ENCODE data around the gene CANX.

CANX gene

DNA sequence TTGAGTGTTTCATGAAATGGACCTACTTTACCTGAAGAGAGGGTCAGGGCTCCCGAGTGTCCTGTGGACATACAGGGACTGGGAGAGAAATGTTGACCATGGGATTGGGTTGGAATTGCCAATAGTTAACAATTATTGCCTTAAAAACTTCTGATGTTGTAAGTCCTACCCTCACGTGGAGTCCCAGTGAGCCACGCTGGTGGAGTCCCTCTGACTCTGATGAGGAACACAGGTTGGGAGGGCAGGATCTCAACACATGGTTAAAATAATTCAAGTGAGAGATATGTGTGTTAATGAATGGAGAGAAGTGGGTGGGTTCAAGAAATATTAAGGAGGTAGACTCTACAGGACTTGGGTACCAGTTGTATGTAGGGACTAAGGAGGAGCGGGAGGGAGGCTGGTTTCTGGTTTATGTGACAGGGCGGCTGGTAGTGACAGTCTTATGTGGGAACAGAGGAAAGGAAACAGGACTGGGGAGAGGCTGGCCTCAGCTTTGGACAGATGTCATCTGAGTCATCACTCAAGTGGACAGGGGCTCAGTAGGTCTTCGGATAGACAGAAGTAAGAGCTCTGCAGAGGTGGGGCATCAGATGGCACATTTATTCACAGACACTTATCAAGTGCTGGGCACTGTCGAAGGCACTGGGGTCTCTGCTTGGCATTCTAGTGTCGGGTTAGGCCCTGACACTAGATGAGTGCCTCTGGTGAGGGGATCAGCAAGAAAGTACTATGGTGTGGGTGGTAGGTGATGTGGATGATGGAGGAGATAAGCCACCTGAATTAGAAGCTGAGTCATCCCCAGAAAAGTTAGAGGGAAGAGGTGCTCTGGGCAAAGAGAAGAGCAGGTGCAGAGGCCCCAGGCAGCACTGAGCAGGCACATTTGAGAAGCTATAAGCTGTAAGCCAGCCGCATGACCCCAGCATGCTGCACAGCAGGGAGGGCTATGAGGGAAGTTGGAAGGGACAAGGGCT, 61.1 kb downstream of the CANX start:
- DNase-seq: no peak

DNA sequence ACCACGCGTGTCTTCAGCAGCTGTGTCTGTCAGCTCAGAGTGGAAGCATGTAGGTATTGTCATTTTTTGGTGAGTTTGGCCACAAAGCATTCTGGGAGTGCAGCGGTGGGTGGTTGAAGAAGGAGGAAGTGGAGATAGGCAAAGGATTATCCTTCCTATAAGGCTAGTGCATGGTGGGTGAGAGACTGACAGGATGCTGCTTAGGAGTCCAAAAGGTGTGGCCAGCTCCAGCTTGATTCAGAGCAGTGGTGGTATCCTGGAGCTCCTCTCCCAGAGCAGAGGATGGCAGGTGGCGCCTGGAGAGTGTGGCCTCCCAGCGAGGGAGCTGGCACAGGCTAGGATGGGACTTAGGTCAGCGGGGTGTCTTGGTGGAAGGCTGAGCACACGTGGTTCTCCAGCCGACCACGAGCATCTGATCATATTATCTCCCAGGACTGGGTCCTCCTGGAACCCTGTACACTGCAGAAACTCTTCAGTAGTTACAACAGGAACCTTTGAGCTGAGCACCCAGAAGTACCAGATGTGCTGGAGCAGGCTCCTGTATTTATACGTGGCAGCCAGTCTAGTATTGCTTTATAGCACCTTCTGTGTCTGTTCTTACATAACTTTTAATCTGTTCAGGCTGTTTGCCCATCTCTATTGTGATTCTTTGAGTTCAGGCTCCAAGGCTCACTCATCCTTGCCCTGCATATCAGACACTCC, 63.5 kb downstream of the CANX start:
- peak; percentile 23 for DNase-seq

DNA sequence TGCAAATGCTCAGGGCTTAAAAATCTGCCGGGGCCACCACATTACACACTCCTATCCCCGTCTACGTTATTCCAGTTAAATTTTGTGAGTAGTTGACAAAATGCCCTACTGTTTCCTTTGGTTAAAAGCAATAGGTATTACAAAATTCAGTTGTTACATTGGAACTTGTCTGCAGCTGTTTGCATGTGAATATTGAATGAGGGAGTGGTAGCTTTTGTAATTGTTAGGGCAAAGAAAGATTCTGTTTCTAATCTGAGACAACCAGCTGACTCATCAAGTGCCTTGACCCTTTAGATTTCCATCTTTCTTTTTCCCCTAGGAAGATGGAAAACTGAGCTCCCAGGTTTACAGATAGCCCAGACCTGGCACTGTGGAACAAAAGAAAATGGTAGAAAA, 64.0 kb downstream of the CANX start:
- DNase-seq: no peak

DNA sequence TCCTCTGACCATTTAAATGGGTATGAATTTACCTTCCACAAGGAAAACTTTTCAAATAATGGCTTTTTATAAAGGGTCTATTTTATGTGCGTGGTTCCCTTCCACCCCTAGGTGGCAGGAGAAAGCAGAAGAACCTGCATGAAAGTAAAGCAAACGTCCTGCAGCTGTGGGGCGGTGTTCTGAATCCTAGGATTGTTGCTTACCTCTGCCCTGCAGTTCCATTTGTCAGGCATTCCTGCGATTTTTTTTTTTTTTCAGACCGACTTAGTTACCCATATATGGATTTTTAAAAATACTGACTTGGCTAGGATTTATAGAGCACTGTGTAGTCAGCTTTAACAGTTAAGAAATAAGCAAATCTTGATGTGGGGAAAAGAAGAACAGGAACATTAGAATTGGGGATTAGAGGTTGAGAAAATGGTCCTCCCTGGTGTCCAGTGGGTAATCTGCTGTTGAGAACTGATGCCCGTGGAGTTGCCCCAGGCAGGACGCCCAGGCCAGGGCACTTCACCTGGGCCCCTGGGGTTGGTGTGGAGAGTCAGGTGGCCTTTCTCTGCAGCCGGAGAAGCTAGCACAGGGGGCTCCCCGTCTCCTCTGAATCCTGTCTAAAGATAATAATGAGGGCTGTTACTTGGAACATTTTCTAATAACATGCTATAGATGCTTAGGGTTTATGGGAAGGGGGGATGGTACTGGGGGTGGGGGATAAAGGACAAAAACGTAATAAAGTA, 64.6 kb downstream of the CANX start:
- DNase-seq: peak; percentile 42

DNA sequence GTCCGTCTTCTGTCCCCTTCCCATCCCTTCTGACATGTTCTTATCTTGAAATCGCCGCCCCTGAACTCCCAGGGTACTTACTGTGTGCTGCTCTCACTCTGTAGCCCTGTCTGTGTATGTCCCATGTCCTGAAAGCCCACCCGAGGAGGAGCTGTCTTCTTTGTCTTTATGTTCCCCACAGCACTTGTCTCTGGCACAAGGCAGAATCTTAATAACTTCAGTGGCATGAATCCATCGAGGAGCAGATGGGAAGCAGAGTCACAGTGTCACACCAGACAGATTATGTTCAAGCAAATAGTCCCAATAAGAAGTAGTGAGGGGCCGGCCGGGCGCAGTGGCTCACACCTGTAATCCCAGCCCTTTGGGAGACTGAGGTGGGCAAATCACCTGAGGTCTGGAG, 65.3 kb downstream of the CANX start:
- no peak for DNase-seq

DNA sequence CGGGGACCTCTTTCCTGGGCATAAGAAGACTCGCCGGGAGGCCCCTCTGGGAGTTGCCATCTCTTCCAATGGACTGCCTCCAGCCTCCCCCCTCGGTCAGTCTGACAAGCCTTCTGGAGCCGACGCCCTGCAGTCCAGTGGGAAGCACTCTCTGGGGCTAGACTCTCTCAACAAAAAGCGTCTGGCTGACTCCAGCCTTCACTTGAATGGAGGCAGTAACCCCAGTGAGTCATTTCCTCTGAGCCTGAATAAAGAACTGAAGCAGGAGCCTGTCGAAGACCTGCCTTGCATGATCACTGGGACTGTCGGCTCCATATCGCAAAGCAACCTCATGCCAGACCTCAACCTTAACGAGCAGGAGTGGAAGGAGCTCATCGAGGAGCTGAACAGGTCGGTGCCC, 66.6 kb downstream of the CANX start:
- no peak for DNase-seq

DNA sequence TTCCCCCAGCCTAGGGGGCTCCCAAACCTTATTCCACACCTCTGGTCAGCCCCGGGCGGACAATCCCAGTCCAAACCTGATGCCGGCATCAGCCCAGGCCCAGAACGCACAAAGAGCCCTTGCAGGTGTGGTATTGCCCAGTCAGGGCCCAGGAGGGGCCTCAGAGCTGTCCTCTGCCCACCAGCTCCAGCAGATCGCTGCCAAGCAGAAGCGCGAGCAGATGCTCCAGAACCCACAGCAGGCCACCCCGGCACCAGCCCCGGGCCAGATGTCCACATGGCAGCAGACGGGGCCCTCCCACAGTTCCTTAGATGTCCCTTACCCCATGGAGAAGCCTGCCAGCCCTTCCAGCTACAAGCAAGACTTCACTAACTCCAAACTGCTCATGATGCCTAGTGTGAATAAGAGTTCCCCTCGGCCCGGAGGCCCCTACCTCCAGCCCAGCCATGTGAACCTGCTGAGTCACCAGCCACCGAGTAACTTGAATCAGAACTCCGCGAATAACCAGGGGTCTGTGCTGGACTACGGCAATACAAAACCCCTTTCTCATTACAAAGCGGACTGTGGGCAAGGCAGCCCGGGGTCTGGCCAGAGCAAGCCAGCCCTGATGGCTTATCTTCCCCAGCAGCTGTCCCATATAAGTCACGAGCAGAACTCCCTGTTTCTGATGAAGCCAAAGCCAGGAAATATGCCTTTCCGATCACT, 67.4 kb downstream of the CANX start:
- no peak for DNase-seq

DNA sequence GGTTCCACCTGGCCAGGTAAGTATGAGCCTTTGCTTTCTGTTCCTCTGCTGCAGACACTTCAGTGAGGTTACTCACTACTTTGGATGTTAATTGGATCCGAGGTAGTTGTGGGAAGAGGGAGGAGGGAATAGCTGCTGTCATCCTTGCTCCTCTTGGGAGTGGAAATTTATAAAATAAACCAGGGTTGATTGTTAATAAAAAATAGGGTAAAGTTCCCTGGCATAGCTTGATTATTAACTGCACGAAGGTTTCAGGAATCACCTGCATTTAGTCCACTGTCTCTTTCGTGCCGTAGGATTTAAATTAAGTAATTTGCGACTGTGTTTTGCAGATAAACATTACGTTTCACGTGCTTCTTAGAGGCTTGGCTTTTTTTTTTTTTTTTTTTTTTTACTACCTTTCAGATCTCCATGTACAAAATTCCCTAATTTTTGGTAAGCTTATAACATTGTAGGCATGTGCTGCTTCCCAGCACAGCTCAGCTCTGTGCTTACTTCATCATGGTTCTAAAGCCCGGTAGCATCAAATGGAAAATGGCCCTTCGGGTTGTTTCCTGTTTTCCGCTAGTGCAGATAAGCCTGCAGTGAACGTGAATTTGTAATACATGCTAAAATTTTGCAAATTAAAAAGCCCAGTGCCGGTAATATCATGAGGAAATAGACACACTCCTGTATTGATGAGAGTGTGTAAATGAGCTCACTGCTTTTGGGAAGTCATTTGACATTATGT, 68.1 kb downstream of the CANX start:
- DNase-seq: no peak

DNA sequence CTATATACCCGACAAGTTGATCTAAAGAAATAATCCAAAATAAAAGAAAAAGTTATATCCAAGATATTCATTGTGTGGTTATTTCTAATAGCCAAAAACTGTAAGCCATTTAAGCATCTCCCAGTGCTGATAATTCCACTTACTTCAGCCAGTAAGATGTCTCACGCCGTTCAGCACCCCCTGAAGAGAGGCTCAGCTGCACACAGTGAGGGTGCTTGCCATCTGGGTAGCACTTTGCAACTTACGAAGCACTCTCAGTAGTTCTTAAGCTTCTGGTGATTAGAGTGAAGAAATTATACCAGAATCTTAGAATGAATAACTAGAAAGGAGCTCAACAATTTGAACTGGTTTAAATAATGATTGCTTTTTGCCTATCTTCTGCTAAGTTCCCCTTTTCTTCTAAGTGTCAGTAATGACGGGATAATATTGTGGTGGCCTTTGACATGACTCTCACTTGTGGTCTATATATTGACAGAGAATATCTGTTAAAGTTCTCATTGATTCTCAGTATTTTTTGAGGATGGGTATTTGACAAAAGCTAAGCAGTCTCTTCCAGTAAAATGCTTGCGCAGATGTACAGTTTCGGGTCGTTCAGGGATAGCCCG, 68.8 kb downstream of the CANX start:
- DNase-seq: no peak

DNA sequence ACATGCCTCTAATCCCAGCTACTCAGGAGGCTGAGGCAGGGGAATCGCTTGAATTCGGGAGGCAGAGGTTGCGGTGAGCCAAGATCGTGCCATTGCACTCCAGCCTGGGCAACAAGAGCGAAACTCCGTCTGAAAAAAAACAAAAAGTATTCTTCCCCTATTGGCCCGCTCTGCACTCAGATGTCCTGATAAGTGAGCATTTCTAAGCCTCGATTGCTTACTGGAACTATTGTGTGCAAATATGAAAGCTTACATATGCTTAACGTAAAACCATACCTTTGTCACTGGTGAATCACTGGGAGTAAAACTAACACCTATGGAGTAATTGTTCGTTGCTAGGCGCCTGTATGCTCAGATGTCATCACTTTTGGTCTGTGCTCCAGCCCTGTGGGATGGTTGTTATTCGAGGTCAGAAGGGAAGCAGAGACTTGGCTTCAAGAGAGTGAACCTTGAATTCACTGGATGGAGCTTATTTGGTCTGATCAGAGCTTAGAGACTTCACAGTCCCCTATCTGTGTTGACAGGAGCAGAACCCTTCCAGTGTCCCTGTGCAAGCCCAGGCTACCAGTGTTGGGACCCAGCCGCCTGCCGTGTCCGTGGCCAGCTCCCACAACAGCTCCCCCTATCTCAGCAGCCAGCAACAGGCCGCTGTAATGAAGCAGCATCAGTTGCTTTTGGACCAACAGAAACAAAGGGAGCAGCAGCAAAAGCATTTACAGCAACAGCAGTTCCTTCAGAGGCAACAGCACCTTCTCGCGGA, 69.7 kb downstream of the CANX start:
- DNase-seq: no peak

DNA sequence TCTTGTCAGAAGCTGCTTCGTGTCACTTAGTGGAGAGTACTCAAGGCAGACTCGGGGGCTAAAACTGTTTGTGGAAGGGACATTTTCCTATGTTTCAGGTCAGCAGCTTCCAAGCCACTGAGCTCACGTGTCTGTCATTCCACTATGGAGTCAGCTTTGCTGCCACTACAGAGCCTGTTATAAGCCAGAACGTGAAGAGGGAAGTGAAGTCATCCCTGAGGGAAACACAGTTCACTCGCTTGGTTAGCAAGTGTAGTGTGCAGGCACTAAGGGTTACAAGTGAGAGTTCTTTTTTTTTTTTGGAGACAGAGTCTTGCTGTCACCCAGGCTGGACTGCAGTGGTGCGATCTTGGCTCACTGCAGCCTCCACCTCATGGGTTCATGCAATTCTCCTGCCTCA, 70.5 kb downstream of the CANX start:
- DNase-seq: no peak

DNA sequence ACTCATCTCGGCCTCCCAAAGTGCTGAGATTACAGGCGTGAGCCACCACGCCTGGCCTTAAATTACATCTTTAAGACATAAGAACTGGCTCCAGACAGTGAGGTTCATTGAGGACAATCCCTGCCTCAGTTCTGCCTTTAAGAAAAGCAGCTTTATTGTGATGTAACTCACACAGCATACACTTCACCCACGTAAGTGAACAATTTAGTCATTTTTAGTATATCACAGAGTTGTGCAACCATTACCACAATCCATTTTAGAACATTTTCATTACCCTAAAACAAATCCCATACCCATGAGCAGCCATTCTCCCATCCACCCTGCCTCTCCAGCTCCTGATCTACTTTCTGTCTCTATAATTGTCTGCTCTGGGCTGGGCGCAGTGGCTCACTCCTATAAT, 71.0 kb downstream of the CANX start:
- no peak for DNase-seq

DNA sequence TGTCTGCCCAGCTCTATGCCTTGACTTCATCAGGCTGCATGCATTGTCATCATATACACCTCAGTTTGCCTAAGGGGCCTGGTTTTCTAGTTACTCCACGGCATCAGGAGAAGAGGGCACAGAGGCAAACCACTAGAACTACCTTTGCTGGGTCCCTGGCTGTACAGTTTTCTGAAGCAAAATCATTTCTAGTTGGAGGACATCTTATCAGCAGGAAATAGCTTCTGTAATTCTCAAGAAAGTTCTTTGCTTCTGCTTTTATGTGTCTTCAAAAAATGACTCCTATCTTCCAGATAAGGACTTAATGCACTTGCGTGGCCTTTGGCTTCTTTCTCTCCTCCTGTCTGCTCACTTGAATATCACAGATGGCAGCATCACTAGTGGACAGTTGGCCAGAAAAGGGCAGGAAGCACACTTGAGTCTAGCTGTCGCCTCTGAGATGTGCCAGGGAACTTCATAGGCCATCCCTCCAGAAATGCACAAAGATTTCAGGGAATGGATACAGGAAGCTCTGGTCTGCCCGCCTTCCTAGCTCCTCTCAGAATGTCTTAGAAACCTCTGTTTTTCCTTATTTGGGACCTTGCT, 72.6 kb downstream of the CANX start:
- no peak for DNase-seq

DNA sequence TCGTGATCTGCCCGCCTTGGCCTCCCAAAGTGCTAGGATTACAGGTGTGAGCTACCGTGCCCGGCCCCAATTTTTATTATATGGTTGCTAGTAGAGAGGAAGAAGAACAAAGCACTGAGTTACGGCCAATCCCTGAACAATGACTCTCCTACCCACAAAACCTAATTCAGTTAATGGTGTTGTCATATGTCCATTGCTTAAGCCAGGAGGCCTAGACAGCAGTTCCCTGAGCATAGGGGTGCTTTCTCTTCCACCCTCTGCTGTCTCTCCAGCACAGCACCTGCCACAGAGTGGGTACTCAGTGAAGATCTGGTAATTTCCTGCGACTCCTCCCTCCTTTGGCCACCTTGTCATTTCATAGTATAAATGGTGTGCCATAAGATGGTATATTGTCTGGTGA, 73.6 kb downstream of the CANX start:
- DNase-seq: no peak

DNA sequence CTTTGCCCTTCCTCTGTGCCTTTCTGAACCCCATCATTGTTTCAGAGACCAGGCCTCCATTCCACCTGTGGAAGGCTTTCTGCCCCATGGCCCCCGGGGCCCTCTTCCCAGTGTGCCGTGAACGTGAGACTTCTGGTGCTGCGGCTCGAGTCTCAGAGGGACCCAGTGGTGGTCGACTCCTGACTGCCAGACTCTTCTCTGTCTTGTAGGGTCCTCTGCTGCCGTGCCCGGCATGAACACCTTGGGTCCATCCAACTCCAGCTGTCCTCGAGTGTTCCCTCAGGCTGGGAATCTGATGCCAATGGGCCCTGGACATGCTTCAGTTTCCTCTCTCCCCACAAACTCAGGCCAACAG, 74.9 kb downstream of the CANX start:
- DNase-seq: no peak

DNA sequence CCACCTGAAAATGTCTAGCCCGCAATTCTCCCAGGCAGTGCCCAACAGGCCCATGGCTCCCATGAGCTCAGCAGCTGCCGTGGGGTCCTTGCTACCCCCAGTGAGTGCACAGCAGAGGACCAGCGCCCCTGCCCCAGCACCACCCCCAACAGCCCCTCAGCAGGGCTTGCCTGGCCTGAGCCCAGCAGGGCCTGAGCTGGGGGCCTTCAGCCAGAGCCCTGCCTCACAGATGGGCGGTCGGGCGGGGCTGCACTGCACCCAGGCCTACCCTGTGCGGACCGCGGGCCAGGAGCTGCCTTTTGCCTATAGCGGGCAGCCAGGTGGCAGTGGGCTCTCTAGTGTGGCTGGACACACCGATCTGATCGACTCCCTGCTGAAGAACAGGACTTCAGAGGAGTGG, 75.7 kb downstream of the CANX start:
- DNase-seq: no peak

DNA sequence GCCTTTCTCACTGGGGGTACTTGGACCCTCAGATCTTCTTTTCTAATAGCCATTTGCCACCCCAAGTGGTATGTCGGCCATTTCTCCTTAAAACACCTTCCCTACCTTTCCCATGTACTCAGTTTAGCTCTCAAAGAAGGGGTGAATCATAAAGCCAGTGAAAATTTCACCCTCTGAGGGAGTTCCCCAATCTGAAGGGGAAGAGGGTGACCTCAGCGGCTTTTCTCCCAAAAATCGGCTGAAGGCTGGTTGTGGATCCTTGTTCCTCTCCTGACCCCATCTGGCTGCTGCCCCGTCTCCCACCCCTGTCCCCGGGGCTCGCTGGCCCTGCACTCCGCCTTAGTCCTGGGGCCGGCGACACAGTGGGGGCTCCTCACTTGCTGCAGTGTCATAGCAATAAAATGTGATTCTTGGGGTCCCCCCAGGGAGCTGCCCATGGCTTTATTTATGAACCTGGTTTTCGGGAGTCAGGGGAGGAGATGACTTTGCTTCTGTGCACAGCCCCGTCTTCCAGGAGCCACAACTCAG, 77.7 kb downstream of the CANX start:
- DNase-seq: no peak

DNA sequence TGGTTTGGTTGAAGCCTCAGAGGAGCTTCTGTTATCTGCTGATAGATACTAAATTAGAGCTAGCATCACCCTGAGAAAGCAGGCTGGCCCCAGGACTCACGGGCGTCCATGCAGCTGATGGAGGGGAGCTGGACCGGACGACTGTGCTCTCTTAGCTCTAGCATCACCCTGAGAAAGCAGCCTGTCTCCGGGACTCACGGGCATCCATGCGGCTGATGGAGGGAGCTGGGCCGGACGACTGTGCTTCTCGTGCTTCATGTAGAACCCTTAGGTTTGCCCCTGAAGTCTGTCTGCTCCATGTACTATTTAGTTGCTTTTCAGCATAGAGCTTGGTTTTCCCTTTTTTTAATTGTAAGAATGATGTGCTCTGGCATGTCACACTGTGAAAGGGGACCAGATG, 78.7 kb downstream of the CANX start:
- no peak for DNase-seq

DNA sequence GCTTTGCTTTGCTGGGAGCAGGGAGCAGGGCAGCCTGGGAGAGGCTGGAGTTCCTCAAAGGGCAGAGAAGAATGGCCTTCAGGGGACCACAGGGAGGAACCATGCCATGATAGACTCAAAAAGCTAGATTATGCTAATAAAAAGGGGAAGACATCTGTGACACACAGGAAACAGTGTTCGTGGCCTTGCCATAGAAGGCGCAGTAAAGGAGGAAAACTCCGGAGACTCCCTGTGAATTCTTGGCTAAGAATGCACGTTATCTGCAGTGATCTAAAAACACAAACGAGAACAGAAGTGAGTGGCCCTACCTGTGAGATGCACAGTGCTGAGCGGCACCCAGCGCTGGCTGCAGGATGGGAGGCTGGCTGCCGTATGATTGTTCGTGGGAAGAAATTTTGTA, 79.1 kb downstream of the CANX start:
- no peak for DNase-seq

DNA sequence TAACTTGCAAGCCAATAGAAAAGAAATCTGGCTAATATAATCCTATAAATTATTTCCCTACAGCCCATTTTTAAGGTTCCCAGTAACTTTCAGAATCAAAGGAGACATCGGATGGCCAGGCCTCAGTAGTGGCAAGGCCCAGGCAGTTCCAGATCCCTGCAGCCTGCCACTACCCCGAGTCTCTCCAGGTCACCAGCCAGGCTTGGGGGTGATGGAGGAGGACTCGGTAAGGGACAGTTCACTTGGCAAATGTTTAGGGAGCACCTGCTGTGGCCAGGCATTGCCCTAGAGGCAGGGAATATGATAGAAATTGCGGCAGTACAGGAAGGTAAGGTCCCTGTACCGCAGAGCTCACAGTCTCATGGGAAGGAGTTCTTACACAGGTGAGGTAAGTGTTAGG, 79.8 kb downstream of the CANX start:
- no peak for DNase-seq

DNA sequence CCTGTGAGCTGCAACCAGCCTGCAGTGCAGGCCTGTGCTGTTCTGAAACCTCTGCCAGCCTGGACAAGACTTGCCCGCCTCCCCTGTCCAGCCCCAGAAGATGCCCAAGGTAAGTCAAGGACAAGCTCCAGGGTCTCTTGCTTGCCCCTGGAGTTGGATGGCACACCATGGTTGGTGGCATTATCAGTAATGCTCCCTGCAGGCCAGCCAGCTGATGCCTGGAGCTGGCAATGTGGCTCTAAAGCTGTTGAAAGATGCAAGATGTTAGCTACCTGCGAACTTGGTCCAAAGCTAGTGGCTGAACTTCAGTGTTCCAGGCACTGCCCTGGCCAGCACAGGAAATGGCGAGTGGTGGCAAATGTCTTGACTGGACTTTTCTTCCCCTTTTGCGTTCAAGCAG, 81.1 kb downstream of the CANX start:
- no peak for DNase-seq

Measured in NCI-H2171 treated with DMSO at 0.1 percent for 48 hours (cell line).